Gastrocnemius medialis (tissue), 4 donors: ENCODE data around the gene PRICKLE2.

ENCODE experiments used
- POLR2A ChIP-seq, 2 donors: fragments of 450-650 bp; IDR thresholded peaks; one replicate each; pipeline ENCODE4 v1.6.1; 2017; ENCODE audit warnings: antibody characterized with exemption in 2 of 2, mild to moderate bottlenecking in 2 of 2, moderate library complexity in 2 of 2
- TF ChIP-seq, protein P1 (sequence below), 5 experiments: fragments of 450-650 bp in 3 of 5; fragments of 200-600 bp in 2 of 5; sonication (generic) in 2 of 5; IDR thresholded peaks in 4 of 5; conservative IDR thresholded peaks in 1 of 5; 1 replicate in 4 of 5; 2 replicates in 1 of 5; pipeline ENCODE4 v1.5.1; 2016 to 2019; ENCODE audit warnings: antibody characterized with exemption in 5 of 5, mild to moderate bottlenecking in 3 of 5, moderate library complexity in 3 of 5

DNA sequence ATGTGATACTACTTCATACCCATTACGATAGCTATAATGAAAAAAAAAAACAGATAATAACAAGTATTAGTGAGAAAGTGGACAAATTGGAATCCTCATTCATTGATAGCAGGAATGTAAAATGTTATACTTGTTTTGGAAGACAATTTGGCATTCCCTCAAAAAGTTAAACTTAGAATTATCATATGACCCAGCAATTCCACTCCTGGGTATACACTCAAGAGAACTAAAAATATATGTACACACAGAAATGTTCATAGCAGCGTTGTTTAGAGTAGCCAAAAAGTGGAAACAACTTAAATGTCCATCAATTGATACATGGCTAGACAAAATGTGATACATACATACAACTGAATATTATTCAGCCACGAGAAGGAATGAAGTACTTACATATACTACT, 69.9 kb downstream of the PRICKLE2 start:
- TF ChIP-seq, protein P1, sequence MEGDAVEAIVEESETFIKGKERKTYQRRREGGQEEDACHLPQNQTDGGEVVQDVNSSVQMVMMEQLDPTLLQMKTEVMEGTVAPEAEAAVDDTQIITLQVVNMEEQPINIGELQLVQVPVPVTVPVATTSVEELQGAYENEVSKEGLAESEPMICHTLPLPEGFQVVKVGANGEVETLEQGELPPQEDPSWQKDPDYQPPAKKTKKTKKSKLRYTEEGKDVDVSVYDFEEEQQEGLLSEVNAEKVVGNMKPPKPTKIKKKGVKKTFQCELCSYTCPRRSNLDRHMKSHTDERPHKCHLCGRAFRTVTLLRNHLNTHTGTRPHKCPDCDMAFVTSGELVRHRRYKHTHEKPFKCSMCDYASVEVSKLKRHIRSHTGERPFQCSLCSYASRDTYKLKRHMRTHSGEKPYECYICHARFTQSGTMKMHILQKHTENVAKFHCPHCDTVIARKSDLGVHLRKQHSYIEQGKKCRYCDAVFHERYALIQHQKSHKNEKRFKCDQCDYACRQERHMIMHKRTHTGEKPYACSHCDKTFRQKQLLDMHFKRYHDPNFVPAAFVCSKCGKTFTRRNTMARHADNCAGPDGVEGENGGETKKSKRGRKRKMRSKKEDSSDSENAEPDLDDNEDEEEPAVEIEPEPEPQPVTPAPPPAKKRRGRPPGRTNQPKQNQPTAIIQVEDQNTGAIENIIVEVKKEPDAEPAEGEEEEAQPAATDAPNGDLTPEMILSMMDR (IDR thresholded peaks at IDR 0.05 in 4 of 5, conservative IDR thresholded peaks at IDR 0.05 in 1 of 5), result no peak
- no peak for TF ChIP-seq POLR2A (IDR thresholded peaks at IDR 0.05)
